A549 treated with Hydrocortisone at 1 μM for 4 hours (cell line): ENCODE results near the gene ASF1B. TPM values are rescaled to one million over a fixed set of nuclear protein-coding genes. Genes with fewer than 3 reads are reported as not detected.

Experiments used
- total RNA-seq: library from RNA; stranded (reverse); fragments of 200-300 nt; extraction: Qiagen RNA extraction; gene quantifications from 5 replicates; pipeline ENCODE4 v1.2.3, GENCODE V29; 2022

Gene ASF1B
- total RNA-seq, result 28.0 to 30.6 TPM (median 30.2 TPM) in 5 replicates

GRCh38 chr19:14136509-14137281 is at the start of gene ASF1B:
TSS of gene ASF1B (minus strand) at chr19:14136589. CDS start at chr19:14136456, 133 bp downstream.

GRCh38 chr19:14117668-14118164 is 18.7 kb downstream of the ASF1B start, which contains the start of gene PRKACA:
TSS of gene PRKACA (minus strand) at chr19:14117762. CDS start at chr19:14117547, 215 bp downstream.

GRCh38 chr19:14090509-14091080 is 45.8 kb downstream of the ASF1B start, which contains the start of gene SAMD1:
TSS of gene SAMD1 (minus strand) at chr19:14090751.

GRCh38 chr19:14085309-14085995 is 50.9 kb downstream of the ASF1B start, which contains the start of gene C19orf67:
TSS of gene C19orf67 (minus strand) at chr19:14085783. CDS start at chr19:14085627, 156 bp downstream.

GRCh38 chr19:14072535-14073260 is 63.7 kb downstream of the ASF1B start, which contains the start of gene MISP3:
TSS of gene MISP3 (plus strand) at chr19:14072786. CDS start at chr19:14073310, 524 bp downstream.

Other genes with a start within 250 kb of the ASF1B start
- 0.26 to 1.0 TPM (median 0.46 TPM) in 5 replicates for gene BRME1, start 230.5 kb downstream of the ASF1B start, total RNA-seq
- gene CC2D1A, start 230.4 kb downstream of the ASF1B start, total RNA-seq, result 8.8 to 9.8 TPM (median 9.3 TPM) in 5 replicates
- gene PODNL1, start 198.2 kb downstream of the ASF1B start, total RNA-seq, result 0.86 to 1.7 TPM (median 1.1 TPM) in 5 replicates
- gene DCAF15, start 184.1 kb downstream of the ASF1B start, total RNA-seq, result 15.9 to 19.9 TPM (median 19.6 TPM) in 5 replicates
- gene RFX1, start 130.3 kb downstream of the ASF1B start, total RNA-seq, result 4.0 to 6.5 TPM (median 4.6 TPM) in 5 replicates
- gene RLN3, start 108.4 kb downstream of the ASF1B start, total RNA-seq, result not detected in 5 replicates
- gene IL27RA, start 104.8 kb downstream of the ASF1B start, total RNA-seq, result 8.8 to 10.3 TPM (median 9.4 TPM) in 5 replicates
- 1.6 to 2.3 TPM (median 2.0 TPM) in 5 replicates for gene PALM3, start 74.5 kb downstream of the ASF1B start, total RNA-seq
- gene MISP3, start 63.8 kb downstream of the ASF1B start, total RNA-seq, result 1.7 to 4.3 TPM (median 3.8 TPM) in 5 replicates
- gene C19orf67, start 50.8 kb downstream of the ASF1B start, total RNA-seq, result not detected in 5 replicates
- gene SAMD1, start 45.8 kb downstream of the ASF1B start, total RNA-seq, result 33.4 to 41.5 TPM (median 35.0 TPM) in 5 replicates
- gene PRKACA, start 18.8 kb downstream of the ASF1B start, total RNA-seq, result 28.1 to 44.1 TPM (median 31.8 TPM) in 5 replicates
- 6.2 to 8.1 TPM (median 7.2 TPM) in 5 replicates for gene ADGRL1, start 69.6 kb upstream of the ASF1B start, total RNA-seq
- gene ADGRE5, start 244.9 kb upstream of the ASF1B start, total RNA-seq, result 77.8 to 90.3 TPM (median 86.2 TPM) in 5 replicates